ENCODE data around the gene KCNG2.

DNA sequence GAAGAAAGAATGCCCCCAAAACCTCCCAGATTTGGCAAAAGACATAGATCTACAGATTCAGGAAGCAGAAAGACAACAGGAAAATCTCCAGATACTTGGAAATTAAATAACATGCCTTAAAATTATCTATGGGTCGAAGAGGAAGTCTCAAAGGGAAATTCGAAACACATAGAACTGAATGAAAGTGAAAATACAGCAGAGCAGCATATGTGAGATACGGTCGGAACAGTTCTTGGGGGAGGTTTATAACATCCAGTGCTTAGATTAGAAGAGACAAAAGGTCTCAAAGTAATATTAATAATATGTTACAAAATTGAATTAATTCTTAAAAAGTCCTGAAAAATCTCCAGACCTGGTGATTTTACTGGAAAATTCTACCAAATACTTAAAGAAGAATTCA lies 14.3 kb downstream of the KCNG2 start:
- TF ChIP-seq, protein P1, sequence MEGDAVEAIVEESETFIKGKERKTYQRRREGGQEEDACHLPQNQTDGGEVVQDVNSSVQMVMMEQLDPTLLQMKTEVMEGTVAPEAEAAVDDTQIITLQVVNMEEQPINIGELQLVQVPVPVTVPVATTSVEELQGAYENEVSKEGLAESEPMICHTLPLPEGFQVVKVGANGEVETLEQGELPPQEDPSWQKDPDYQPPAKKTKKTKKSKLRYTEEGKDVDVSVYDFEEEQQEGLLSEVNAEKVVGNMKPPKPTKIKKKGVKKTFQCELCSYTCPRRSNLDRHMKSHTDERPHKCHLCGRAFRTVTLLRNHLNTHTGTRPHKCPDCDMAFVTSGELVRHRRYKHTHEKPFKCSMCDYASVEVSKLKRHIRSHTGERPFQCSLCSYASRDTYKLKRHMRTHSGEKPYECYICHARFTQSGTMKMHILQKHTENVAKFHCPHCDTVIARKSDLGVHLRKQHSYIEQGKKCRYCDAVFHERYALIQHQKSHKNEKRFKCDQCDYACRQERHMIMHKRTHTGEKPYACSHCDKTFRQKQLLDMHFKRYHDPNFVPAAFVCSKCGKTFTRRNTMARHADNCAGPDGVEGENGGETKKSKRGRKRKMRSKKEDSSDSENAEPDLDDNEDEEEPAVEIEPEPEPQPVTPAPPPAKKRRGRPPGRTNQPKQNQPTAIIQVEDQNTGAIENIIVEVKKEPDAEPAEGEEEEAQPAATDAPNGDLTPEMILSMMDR (IDR thresholded peaks at IDR 0.05 in 4 of 5, conservative IDR thresholded peaks at IDR 0.05 in 1 of 5): no peak
- no peak for TF ChIP-seq POLR2A (IDR thresholded peaks at IDR 0.05)
